Nephron progenitor cell (in vitro differentiated cells): Measurements from ENCODE around the gene SMARCD3.
A peak's percentile ranks its signal among the peaks of the same experiment; 100 is the strongest.

Experiments
- DNase-seq: peaks from one replicate; pipeline ENCODE4 v3.0.0; 2021
- H3K27ac Mint-ChIP-seq: 2 replicates; pipeline ENCODE4 v1.8.0; 2021; ENCODE audit warnings: mild to moderate bottlenecking, moderate library complexity, mixed read lengths
- H3K27me3 Mint-ChIP-seq: 2 replicates; pipeline ENCODE4 v1.8.0; 2021; ENCODE audit warnings: mild to moderate bottlenecking, low read depth, mixed read lengths; ENCODE audit not compliant: poor library complexity
- H3K36me3 Mint-ChIP-seq: 2 replicates; pipeline ENCODE4 v1.8.0; 2021; ENCODE audit warnings: low read depth, mixed read lengths
- H3K4me1 Mint-ChIP-seq: 2 replicates; pipeline ENCODE4 v1.8.0; 2021; ENCODE audit warnings: mixed read lengths
- H3K4me3 Mint-ChIP-seq: 2 replicates; pipeline ENCODE4 v1.8.0; 2021; ENCODE audit warnings: mild to moderate bottlenecking, moderate library complexity, mixed read lengths
- H3K9me3 Mint-ChIP-seq: 2 replicates; pipeline ENCODE4 v1.8.0; 2021; ENCODE audit warnings: mild to moderate bottlenecking, moderate library complexity, mixed read lengths
- TF ChIP-seq, protein P1 (sequence below): fragments of 200-600 bp; sonication (generic); IDR thresholded peaks from 2 replicates; pipeline ENCODE4 v1.5.0; 2021; ENCODE audit warnings: antibody characterized with exemption

Gene SMARCD3

DNA sequence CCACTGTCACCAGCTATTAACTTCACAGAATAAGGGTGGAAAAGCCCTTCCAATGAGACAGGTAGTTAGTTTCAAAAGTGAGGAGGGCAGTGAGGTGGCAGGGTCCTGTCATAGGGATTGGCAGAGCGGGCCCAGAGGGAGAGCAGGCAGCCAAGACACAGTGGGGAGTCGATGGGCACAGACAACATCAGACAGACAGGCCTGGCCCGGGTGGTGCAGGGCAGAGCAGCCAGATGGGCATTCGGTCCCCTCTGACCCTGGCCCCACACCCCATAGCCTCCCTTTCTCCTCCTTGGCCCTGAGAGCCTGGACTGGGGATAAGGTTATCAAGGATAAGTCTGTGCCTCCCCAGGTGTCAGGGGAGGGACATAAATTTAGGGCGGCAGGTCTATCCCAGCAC, 31.4 kb upstream of the SMARCD3 start:
- H3K36me3 Mint-ChIP-seq: no peaks in the 10 kb centered on the region
- DNase-seq: no peak
- H3K27me3 Mint-ChIP-seq: peaks cover 76% of the 10 kb centered on the region
- H3K4me3 Mint-ChIP-seq: no peak overlapping the region
- TF ChIP-seq, protein P1, sequence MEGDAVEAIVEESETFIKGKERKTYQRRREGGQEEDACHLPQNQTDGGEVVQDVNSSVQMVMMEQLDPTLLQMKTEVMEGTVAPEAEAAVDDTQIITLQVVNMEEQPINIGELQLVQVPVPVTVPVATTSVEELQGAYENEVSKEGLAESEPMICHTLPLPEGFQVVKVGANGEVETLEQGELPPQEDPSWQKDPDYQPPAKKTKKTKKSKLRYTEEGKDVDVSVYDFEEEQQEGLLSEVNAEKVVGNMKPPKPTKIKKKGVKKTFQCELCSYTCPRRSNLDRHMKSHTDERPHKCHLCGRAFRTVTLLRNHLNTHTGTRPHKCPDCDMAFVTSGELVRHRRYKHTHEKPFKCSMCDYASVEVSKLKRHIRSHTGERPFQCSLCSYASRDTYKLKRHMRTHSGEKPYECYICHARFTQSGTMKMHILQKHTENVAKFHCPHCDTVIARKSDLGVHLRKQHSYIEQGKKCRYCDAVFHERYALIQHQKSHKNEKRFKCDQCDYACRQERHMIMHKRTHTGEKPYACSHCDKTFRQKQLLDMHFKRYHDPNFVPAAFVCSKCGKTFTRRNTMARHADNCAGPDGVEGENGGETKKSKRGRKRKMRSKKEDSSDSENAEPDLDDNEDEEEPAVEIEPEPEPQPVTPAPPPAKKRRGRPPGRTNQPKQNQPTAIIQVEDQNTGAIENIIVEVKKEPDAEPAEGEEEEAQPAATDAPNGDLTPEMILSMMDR: no peak
- peaks cover 17% of the 10 kb centered on the region for H3K4me1 Mint-ChIP-seq
- H3K9me3 Mint-ChIP-seq: peaks cover 7% of the 10 kb centered on the region
- no peak overlapping the region for H3K27ac Mint-ChIP-seq

DNA sequence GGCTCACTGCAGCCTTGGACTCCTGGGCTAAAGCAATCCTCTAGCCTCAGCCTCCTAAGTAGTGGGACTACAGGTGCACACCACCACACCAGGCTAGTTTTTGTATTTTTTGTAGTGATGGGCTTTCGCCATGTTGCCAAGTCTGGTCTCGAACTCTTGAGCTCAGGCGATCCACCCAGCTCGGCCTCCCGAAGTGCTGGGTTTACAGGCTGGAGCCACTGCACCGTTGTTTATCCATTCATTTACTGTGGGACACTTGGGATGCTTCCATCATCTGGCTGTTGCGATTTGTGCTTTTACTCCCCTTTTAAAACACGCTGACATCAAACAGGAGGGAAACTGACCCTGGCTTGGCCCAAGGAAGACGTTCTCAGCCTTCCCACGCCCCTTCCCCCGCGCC, 30.5 kb upstream of the SMARCD3 start:
- no peak overlapping the region for H3K27ac Mint-ChIP-seq
- peaks cover 17% of the 10 kb centered on the region for H3K4me1 Mint-ChIP-seq
- peaks cover 7% of the 10 kb centered on the region for H3K9me3 Mint-ChIP-seq
- no peak for DNase-seq
- TF ChIP-seq, protein P1: no peak
- H3K27me3 Mint-ChIP-seq: peaks cover 81% of the 10 kb centered on the region
- no peak overlapping the region for H3K4me3 Mint-ChIP-seq
- no peaks in the 10 kb centered on the region for H3K36me3 Mint-ChIP-seq

DNA sequence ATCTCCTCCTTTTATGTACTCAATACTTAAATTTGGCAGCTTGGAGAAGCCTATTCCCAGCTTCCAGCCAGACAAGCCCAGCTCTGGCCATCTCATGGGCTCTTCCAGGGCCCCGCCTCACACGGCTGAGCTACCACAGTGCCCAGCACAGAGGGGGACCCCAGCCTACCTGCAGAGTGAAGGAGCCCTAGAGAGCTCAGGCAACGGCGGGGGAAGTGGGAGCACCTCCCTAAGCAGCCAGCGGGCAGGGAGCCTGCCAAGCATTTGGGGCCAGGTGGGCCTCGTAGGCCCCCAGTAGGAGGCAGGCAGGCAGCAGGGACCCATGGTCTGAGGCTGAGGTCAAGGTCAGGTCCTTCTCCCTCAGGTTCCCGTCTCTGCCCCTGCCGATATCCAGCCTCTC, 29.1 kb upstream of the SMARCD3 start:
- Mint-ChIP-seq H3K36me3 (no peaks in the 10 kb centered on the region), H3K27me3 (peaks cover 73% of the 10 kb centered on the region), H3K9me3 (no peaks in the 10 kb centered on the region), H3K4me3 (peak overlapping the region; percentile 72), H3K4me1 (peaks cover 17% of the 10 kb centered on the region), H3K27ac (no peak overlapping the region)
- TF ChIP-seq, protein P1: no peak
- DNase-seq: no peak

DNA sequence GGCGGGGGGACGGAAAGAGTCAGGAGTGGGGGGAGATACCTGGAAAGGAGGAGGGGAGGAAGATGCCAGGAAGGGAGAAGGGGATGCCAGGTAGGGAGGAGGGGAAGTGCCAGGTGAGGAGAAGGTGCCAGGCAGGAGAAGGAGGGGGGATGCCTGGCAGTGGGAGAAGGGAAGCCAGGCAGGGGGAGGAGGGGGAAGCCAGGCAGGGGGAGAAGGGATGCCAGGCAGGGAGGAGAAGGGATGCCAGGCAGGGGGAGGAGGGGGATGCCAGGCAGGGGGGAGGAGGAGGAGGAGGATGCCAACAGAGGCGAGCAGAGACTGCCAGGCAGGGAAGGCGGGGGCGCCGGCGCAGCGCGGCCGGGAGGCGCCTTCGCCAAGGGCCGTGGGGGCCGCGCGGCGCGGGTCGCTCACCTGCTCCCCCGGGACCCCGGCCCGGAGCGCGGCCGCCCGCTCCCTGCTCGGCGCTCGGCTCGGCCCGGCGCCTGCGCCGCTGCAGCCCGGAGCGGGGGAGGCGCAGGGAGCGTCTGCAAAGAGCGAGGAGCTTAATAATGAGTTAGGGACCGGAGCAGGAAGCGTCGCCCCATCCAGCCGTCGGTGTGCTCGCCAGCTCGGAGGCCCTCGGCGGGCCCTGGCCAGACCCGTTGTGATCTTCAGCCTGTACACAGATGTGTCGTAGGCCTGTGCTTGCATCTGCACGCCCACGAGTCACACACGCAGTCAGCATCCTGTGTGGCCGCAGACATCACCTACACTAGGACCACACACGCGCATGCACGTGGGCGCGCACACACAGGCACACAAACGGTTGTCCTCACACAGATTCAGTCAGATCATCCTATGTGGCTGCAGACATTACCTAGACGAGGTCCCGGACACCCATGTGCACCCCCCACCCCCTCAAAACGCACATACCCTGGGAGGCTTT, 28.4 kb upstream of the SMARCD3 start:
- H3K9me3 Mint-ChIP-seq: no peaks in the 10 kb centered on the region
- peak; percentile 67 for DNase-seq

DNA sequence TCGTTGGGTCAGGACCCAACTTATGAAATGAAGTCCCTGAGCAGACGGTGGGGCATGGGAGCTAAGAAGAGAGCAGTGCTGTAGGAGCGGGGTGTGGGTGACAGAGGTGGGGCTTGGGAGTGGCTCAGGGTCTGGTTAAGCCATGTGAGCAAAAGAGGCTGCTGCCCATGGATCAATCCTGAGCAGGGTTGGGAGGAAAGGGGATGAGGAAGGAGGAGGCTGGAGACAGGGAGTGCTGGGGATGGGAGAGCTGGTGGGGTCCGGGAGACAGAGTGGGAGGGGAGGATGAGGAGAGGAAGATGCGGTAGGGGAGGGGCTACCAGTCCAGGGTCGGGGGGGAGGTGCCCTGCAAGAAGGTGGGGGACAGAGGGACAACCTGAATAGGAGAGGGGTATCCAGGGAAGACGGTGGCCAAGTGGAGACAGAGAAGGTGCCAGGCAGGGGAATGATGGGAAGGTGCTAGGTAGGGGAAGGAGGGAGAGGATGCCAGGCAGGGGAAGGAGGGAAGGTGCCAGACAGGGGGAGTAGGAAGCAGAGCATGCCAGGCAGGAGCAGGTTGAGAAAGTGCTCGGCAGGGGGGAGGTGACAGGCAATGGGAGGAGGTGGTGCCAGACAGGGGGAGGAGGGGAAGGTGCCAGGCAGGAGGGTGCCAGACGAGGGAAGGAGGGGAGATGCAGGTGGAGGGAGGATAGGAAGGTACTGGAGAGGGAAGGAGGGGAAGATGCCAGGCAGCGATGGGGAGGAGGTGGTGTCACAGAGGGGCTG, 27.5 kb upstream of the SMARCD3 start:
- Mint-ChIP-seq H3K4me3 (peak overlapping the region; percentile 64), H3K27ac (no peak overlapping the region)

More for the DNA sequence above, 28.4 kb upstream of the SMARCD3 start:
- peaks cover 17% of the 10 kb centered on the region for H3K4me1 Mint-ChIP-seq
- TF ChIP-seq, protein P1: no peak
- peaks cover 70% of the 10 kb centered on the region for H3K27me3 Mint-ChIP-seq
- peak overlapping the region; percentile 72 for H3K4me3 Mint-ChIP-seq
- H3K27ac Mint-ChIP-seq: no peak overlapping the region
- no peaks in the 10 kb centered on the region for H3K36me3 Mint-ChIP-seq

More for the DNA sequence above, 27.5 kb upstream of the SMARCD3 start:
- peaks cover 17% of the 10 kb centered on the region for H3K4me1 Mint-ChIP-seq
- TF ChIP-seq, protein P1: no peak
- no peaks in the 10 kb centered on the region for H3K36me3 Mint-ChIP-seq
- no peak for DNase-seq
- H3K9me3 Mint-ChIP-seq: no peaks in the 10 kb centered on the region
- H3K27me3 Mint-ChIP-seq: peaks cover 63% of the 10 kb centered on the region
